ENCODE results near the gene LPAR4.

- TF ChIP-seq CTCF (IDR thresholded peaks at IDR 0.05) (no peak), POLR2A (IDR thresholded peaks at IDR 0.05) (no peak), POLR2AphosphoS5 (IDR thresholded peaks at IDR 0.05) (no peak), EP300 (IDR thresholded peaks at IDR 0.05) (no peak)
These were observed at the start of gene LPAR4 for GRCh38 chrX:78747489-78747888.
